Measurements from ENCODE around the gene CTCFL. TPM values are rescaled to one million over a fixed set of nuclear protein-coding genes. Genes with fewer than 3 reads are reported as not detected.

Gene CTCFL
- total and polyA plus RNA-seq, 7 donors, result 0.36 TPM; not detected in 6

Other genes starting within 250 kb of the CTCFL start
- not detected for gene SPO11, start 195.3 kb downstream of the CTCFL start, total RNA-seq
- not detected for gene SPO11, start 195.3 kb downstream of the CTCFL start, polyA plus RNA-seq
- 10 to 100 TPM; 13.6 to 20.9 (median 17.1) TPM for gene RAE1, start 173.9 kb downstream of the CTCFL start, total RNA-seq
- gene RAE1, start 173.9 kb downstream of the CTCFL start, polyA plus RNA-seq, result 10 to 100 TPM; 13.8 to 18.3 (median 16.4) TPM
- 10 to 100 TPM; 48.5 to 94.2 (median 78.8) TPM for gene RBM38, start 133.7 kb downstream of the CTCFL start, total RNA-seq
- 10 to 100 TPM; 31.4 to 59.9 (median 34.8) TPM for gene RBM38, start 133.7 kb downstream of the CTCFL start, polyA plus RNA-seq
- gene PCK1, start 36.0 kb upstream of the CTCFL start, total RNA-seq, result 1 to 10 TPM in 1 of 4 donors, under 1 TPM in 3; 0.33 to 7.5 (median 0.48) TPM
- gene PCK1, start 36.0 kb upstream of the CTCFL start, polyA plus RNA-seq, result 100 to 1,000 TPM in 1 of 3 donors, 10 to 100 TPM in 2; 40.4 to 334 (median 85.9) TPM
- gene ZBP1, start 95.3 kb upstream of the CTCFL start, total RNA-seq, result under 1 TPM in 2 of 4 donors, not detected in 2; 0.36 to 0.49 TPM
- 10 to 100 TPM in 1 of 3 donors, 1 to 10 TPM in 2; 1.2 to 17.2 (median 5.3) TPM for gene ZBP1, start 95.3 kb upstream of the CTCFL start, polyA plus RNA-seq
- gene PMEPA1, start 184.9 kb upstream of the CTCFL start, total RNA-seq, result 10 to 100 TPM in 1 of 4 donors, 1 to 10 TPM in 3; 3.9 to 23.3 (median 7.5) TPM
- 10 to 100 TPM in 1 of 3 donors, 1 to 10 TPM in 2; 3.6 to 16.8 (median 6.5) TPM for gene PMEPA1, start 184.9 kb upstream of the CTCFL start, polyA plus RNA-seq

Measured in sigmoid colon (tissue), 7 donors.